Epithelial cell of esophagus (primary cell): ENCODE measurements around the gene EDC3.

Experiments
- DNase-seq: peaks from one replicate; pipeline ENCODE4 v3.0.0; 2010; ENCODE audit warnings: low read depth
- H3K4me3 ChIP-seq: 2 replicates; pipeline ENCODE4 v1.5.1; 2011; ENCODE audit warnings: mild to moderate bottlenecking, low read length, control low read depth
- TF ChIP-seq, protein P1 (sequence below): IDR thresholded peaks from 2 replicates; pipeline ENCODE4 v1.5.1; 2011; ENCODE audit warnings: low read depth, mild to moderate bottlenecking, low read length, control low read depth, inconsistent platforms; ENCODE audit not compliant: insufficient read depth; ENCODE audit errors: missing control alignments

EDC3 gene

GRCh38 chr15:74613953-74614743, 81.7 kb downstream of the EDC3 start:
- TF ChIP-seq, protein P1, sequence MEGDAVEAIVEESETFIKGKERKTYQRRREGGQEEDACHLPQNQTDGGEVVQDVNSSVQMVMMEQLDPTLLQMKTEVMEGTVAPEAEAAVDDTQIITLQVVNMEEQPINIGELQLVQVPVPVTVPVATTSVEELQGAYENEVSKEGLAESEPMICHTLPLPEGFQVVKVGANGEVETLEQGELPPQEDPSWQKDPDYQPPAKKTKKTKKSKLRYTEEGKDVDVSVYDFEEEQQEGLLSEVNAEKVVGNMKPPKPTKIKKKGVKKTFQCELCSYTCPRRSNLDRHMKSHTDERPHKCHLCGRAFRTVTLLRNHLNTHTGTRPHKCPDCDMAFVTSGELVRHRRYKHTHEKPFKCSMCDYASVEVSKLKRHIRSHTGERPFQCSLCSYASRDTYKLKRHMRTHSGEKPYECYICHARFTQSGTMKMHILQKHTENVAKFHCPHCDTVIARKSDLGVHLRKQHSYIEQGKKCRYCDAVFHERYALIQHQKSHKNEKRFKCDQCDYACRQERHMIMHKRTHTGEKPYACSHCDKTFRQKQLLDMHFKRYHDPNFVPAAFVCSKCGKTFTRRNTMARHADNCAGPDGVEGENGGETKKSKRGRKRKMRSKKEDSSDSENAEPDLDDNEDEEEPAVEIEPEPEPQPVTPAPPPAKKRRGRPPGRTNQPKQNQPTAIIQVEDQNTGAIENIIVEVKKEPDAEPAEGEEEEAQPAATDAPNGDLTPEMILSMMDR, result no peak
- H3K4me3 ChIP-seq, result peak overlapping the region; percentile 99
- no peak for DNase-seq

GRCh38 chr15:74613089-74613952, 82.5 kb downstream of the EDC3 start:
- no peak overlapping the region for H3K4me3 ChIP-seq
- TF ChIP-seq, protein P1, result no peak
- no peak for DNase-seq

DNA sequence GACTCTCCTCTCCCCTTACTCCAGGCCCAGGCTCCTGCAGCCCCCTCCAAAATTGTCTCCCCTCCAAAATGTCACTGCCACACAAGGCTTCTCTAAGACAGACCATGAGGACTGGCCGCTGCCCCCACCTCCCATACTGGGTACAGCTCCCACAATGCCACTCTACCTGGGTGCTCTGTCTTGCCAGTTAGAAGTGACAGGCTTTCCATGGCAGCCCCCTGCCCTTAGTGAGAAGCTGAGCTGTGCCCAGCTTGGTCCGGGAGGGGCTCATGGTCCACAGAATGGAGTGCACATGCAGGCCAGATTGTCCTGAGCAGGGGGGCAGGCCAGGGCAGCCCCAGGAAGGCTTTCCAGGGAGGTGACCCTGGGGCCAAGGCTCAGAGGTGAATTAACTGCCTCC, 83.1 kb downstream of the EDC3 start:
- no peak for DNase-seq
- TF ChIP-seq, protein P1, result no peak
- H3K4me3 ChIP-seq, result no peak overlapping the region

- TF ChIP-seq, protein P1, result no peak
- no peak overlapping the region for H3K4me3 ChIP-seq
Observed at GRCh38 chr15:74611834-74612233, 84.0 kb downstream of the EDC3 start.

GRCh38 chr15:74611341-74611740, 84.5 kb downstream of the EDC3 start:
- DNase-seq, result peak; percentile 60
- H3K4me3 ChIP-seq, result no peak overlapping the region

More at GRCh38 chr15:74611834-74612233, 84.0 kb downstream of the EDC3 start:
- no peak for DNase-seq

GRCh38 chr15:74610302-74610951, 85.4 kb downstream of the EDC3 start:
- DNase-seq, result no peak
- TF ChIP-seq, protein P1, result no peak
- no peak overlapping the region for H3K4me3 ChIP-seq

More at GRCh38 chr15:74611341-74611740, 84.5 kb downstream of the EDC3 start:
- TF ChIP-seq, protein P1, result no peak
